GM10266 (cell line): ENCODE results near the gene ASPHD2.

Source experiments
- DNase-seq: peaks from one replicate; pipeline ENCODE4 v3.0.0; 2012; ENCODE audit errors: extremely low spot score
- TF ChIP-seq, protein P1 (sequence below): IDR thresholded peaks from 2 replicates; pipeline ENCODE4 v1.5.1; 2012; ENCODE audit warnings: mild to moderate bottlenecking, low read depth; ENCODE audit not compliant: control insufficient read depth, insufficient read depth; ENCODE audit errors: missing control alignments

Gene ASPHD2

DNA sequence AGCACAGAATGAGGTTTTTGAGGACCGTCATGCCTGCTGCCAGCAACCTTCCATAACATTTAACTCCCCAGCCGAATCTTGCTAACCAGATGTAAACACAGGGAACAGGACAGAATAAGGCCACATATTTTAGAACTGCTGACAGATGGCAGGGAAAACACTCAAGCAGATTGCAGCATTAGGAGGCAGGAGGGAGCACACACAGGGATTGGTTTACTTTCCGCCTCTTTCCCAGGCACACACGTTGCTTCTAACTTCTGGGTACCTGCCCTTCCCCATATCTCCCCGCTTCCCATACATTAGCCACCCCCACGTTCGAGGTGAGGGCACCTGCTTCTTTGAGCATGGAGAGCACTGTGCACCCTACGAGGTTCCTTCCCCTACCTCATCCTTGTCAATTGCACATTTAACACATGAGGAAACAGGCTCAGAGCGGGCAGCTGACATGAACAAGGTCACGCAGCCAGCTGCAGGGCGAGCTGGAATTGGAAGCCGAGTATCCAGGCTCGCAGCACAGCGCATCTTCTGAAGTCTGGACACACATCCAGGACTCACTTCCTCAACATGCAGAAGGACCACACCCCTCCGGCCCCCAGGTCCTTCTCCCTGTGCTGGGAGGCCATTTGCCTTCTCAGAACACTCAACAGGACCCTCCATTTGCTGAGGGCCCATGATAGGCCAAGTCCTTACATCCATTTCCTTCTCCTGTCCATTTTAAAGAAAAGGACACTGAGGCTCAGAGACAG is 18.7 kb downstream of the ASPHD2 start:
- no peak for DNase-seq
- TF ChIP-seq, protein P1, sequence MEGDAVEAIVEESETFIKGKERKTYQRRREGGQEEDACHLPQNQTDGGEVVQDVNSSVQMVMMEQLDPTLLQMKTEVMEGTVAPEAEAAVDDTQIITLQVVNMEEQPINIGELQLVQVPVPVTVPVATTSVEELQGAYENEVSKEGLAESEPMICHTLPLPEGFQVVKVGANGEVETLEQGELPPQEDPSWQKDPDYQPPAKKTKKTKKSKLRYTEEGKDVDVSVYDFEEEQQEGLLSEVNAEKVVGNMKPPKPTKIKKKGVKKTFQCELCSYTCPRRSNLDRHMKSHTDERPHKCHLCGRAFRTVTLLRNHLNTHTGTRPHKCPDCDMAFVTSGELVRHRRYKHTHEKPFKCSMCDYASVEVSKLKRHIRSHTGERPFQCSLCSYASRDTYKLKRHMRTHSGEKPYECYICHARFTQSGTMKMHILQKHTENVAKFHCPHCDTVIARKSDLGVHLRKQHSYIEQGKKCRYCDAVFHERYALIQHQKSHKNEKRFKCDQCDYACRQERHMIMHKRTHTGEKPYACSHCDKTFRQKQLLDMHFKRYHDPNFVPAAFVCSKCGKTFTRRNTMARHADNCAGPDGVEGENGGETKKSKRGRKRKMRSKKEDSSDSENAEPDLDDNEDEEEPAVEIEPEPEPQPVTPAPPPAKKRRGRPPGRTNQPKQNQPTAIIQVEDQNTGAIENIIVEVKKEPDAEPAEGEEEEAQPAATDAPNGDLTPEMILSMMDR: no peak

DNA sequence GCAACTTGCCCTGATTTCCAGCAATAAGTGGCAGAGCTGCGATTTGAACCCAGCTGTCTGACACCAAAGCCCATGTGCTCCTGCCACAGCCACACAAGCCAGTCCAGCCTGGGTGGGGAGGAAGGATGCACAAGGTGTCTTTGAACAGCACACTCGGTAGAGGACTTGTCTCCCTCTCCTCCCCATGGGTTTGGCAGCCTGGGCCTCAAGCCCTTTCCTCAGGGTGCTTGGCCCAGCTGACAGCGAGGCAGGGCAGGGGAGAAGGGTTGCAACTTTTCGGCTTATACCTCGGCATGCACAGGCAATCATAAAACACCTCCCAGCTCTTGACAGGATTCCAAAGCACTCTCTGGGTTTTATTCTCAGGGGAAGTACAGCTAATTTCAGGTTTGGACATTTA is 19.3 kb downstream of the ASPHD2 start:
- DNase-seq: no peak
- TF ChIP-seq, protein P1: no peak

DNA sequence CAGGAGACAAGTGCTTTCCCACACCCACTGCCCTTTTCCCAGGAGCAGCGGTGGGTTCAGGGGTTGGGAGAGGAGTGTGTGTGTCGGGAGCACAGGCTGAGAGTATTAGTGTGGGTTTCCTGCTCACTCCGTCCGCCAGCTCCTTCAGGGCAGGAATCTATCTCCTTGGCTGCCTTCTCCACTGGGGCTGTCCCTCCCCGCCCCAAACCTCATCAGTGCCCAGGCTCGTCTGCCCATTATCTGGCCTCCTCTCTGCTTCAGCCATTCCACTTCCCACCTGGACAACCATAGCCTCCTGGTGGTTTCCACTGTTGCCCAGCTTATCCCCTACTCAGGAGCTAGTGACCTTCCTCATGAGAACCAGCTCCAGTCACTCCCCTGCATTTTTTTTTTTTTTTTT is 19.9 kb downstream of the ASPHD2 start:
- no peak for DNase-seq
- TF ChIP-seq, protein P1: no peak

DNA sequence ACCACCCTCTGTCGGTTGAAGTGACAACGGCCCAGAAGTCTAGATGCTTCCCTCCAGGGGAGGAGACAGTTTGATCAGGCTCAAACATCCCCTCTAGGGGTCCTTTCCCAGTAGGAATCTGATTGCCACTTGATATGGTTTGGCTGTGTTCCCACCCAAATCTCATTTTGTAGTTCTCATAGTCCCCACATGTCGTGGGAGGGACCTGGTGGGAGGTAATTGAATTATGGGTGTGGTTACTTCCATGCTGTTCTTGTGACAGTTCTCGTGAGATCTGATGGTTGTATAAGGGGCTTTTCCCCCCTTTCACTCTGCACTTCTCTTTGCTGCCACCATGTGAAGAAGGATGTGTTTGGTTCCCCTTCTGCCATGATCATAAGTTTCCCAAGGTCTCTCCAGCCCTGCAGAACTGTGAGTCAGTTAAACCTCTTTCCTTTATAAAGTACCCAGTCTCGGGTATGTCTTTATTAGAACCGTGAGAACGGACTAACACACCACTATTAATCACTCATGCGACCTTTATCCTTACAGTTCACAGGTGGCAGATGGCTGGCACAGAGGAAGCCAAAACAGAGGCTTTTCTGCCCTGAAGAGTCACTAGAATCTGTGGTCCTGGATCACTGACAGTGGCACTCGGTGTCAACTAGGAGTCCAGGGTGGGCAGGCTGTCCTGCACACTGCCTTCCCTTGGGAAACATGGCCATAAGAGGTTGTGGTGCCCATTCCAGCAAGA is 21.6 kb downstream of the ASPHD2 start:
- TF ChIP-seq, protein P1: no peak
- DNase-seq: no peak

DNA sequence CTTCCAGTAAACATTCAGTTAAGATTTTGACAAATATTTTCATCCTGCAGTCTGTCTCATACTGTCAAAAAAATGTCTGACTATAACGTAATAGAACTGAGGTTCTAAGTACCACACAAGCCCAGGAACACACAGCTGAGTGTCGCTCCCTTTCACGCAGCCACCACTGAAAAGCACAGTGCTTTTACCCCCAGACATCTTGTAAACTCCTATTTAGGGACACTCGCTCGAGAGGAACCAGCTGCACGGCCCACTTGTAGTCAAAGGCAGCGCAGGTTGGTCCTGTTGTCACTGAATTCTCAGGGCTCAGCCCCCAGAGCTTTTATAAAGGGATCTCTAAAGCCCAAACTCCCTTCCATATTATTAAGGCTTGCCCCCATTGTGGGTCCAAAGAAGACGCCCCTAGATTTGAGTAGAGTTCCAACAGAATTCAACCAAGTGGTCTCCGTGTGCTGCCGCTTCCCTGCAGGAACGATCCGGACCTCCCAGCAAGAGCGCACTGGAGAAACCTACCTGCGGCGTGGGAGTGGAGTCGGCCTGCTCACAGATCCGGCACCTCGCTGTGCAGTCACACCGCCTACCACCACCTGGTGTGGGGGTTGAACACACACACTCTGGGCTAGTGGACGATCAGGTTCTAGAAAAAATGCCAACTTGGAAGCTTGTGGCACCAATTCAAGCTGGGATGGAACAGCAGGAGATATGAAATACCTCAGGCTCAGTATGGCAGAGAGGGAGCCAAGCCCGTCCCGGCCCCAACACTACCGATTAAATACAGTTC is 23.4 kb downstream of the ASPHD2 start:
- TF ChIP-seq, protein P1: no peak
- no peak for DNase-seq

DNA sequence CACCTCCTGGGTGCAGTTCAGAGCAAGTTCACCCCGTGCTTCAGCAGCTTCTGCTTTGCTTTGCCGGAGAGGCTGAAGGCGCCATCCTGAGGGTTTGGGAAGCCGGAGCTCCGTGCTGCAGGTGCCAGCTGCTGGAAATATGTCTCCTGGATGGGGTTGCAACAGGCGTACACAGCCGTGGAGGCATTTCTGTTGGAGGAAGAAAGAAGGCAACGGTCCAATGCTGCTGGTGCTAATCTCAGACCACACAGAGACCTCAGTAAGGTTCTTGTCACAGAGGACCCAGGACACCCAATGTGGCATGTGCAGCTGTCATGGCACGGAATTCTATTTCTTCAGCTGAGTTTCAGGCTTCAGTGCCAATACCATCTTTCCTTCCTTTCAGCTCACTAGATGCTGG is 24.2 kb downstream of the ASPHD2 start:
- TF ChIP-seq, protein P1: no peak
- DNase-seq: no peak
